GM21381 (cell line): Measurements from ENCODE around the gene COL2A1.

Source experiments
- ATAC-seq: cut with Tn5 transposase; IDR thresholded peaks from one replicate; pipeline ENCODE4 v1.9.1; 2021; ENCODE audit warnings: mild to moderate bottlenecking, moderate library complexity; ENCODE audit not compliant: unreplicated experiment

The COL2A1 gene

GRCh38 chr12:47949441-47950341, 54.6 kb downstream of the COL2A1 start:
- ATAC-seq, result no peak

GRCh38 chr12:47947341-47947740, 56.9 kb downstream of the COL2A1 start:
- ATAC-seq, result no peak

- ATAC-seq, result no peak
Measured at GRCh38 chr12:47946413-47947323, 57.6 kb downstream of the COL2A1 start.

GRCh38 chr12:47945341-47945728, 58.9 kb downstream of the COL2A1 start:
- ATAC-seq, result no peak

GRCh38 chr12:47944685-47945340, 59.5 kb downstream of the COL2A1 start:
- ATAC-seq, result no peak

- no peak for ATAC-seq
Measured at GRCh38 chr12:47943623-47944340, 60.5 kb downstream of the COL2A1 start.

GRCh38 chr12:47942614-47943225, 61.6 kb downstream of the COL2A1 start:
- no peak for ATAC-seq

- ATAC-seq, result no peak
Measured at GRCh38 chr12:47941871-47942613, 62.2 kb downstream of the COL2A1 start.

GRCh38 chr12:47941475-47941780, 62.8 kb downstream of the COL2A1 start:
- ATAC-seq, result no peak

GRCh38 chr12:47940773-47941474, 63.4 kb downstream of the COL2A1 start:
- ATAC-seq, result no peak

- no peak for ATAC-seq
Measured at GRCh38 chr12:47939009-47939601, 65.2 kb downstream of the COL2A1 start.

- no peak for ATAC-seq
Measured at GRCh38 chr12:47938594-47938993, 65.7 kb downstream of the COL2A1 start.

- no peak for ATAC-seq
Measured at GRCh38 chr12:47938093-47938492, 66.2 kb downstream of the COL2A1 start.

- ATAC-seq, result no peak
Measured at GRCh38 chr12:47935184-47935583, 69.1 kb downstream of the COL2A1 start.

- ATAC-seq, result no peak
Measured at GRCh38 chr12:47931187-47931586, 73.1 kb downstream of the COL2A1 start.

GRCh38 chr12:47930634-47931033, 73.6 kb downstream of the COL2A1 start:
- ATAC-seq, result no peak

GRCh38 chr12:47927346-47927745, 76.9 kb downstream of the COL2A1 start:
- ATAC-seq, result no peak
